SKM-1 treated with dmso at 0.1 percent for 144 hours (cell line): Measurements from ENCODE around the gene CDC14B.
A peak's percentile ranks its signal among the peaks of the same experiment; 100 is the strongest.
"Not testable (repeated sequence)": the region's sequence is repeated elsewhere in the genome, so short reads cannot be mapped to it uniquely, and the experiment has no call there.

Experiments
- DNase-seq: peaks from one replicate; lab custom pipeline; 2025; ENCODE audit not compliant: unreplicated experiment; lab: John Stamatoyannopoulos, UW

The CDC14B gene

DNA sequence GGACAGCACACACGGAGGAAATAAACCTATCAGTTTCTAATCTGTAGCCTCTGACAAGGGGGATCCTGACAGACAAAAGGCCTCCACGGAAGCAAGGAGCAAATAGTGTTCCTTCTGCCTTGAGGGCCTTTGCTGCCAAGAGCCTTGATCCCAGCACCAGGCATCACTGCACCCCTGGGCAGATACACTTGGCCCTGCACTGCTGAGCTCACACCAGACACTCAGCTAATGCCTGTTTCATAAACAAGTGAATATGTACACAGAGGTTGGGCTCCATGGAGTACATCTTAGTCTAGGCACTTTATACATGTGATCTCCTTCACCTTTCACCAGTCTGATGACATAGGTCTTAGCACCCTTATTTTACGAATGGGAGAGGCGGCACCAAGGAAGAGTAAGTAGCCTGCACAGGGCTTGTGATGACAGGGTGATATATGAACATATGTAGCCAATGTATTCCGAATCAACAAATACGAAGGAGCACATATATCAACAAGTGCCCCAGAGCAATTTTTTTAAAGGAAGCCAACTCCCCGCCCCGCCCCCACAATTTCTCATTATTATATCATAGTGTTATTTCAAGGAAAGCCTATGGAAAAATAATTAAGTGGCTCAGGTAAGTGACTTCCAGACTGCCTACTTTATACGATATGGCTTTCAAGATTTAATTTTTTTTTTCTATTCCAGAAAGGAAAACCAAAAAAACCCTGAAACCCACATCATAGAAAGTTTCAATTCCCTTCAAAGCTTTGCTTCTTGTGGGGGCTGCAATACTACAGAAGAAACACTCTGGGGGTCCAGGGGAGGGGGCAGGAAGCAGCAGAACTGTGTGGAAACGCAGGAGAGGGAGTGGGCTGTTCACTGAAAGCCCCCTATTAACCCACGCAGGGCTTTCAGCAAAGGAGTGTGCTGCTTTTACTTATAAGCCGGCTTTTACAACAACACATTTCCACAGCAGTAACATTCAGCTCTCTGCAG lies 32.0 kb downstream of the CDC14B start:
- no peak for DNase-seq

GRCh38 chr9:96585426-96585825 lies 34.2 kb downstream of the CDC14B start:
- DNase-seq, result no peak

DNA sequence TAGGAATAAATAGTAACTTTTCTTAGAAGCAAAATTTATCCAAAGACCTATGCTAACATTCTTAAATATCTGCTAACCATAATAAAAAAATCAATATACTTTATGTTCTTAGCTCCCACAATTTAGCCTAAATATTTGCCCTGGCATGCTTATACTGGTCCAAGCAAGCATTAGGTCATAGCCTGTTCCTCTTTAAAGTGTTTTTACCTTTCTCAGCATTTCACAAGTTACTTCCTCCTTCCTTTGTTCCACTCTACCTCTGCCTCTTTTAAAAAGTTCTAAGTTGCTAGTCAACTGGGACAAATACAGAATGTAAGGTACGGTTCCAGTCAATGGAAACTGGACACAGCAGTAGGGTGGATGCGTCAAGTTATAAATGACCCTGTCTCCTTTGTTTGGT lies 37.4 kb downstream of the CDC14B start:
- not testable (repeated sequence) for DNase-seq

DNA sequence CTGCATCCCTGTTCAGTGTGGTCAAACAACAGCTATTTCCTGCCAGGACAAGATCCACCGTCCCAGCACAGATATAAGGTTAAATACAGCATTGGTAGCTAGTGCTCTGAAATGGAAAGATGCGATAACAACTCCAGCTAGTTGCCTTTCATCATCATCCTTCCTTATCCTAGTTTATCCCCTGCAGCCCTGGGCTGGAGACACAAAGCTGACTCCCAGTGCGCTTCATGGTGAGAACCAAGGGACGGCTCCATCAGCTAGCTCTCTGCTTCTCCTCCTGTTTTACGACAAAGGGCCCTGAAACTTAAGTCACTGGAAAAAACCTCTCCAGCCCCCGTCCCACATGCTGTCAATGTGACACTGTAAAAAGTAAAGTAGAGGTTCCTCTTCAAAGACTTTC lies 37.9 kb downstream of the CDC14B start:
- no peak for DNase-seq

GRCh38 chr9:96581301-96581700 lies 38.3 kb downstream of the CDC14B start:
- DNase-seq, result no peak

DNA sequence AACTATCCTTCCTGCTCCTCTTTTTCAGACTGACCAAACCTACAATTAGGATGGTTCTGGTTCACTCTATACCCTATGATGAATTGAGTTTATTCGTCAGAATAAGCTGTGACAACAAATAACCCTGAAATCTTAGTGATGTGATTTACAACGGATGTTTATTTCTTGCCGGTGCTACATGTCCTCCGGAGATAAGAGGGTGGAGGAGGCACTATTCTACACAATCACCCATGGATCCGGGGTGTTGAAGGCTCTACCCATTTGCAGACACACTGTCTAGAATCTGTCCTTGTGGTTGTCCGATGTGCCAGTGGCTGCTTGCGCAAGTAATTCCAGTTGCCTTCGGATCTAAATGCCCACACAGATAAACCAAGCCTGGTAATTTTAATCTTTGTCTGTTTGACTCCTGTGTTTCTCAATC lies 44.7 kb downstream of the CDC14B start:
- DNase-seq, result no peak

GRCh38 chr9:96574455-96574854 lies 45.2 kb downstream of the CDC14B start:
- DNase-seq, result no peak

DNA sequence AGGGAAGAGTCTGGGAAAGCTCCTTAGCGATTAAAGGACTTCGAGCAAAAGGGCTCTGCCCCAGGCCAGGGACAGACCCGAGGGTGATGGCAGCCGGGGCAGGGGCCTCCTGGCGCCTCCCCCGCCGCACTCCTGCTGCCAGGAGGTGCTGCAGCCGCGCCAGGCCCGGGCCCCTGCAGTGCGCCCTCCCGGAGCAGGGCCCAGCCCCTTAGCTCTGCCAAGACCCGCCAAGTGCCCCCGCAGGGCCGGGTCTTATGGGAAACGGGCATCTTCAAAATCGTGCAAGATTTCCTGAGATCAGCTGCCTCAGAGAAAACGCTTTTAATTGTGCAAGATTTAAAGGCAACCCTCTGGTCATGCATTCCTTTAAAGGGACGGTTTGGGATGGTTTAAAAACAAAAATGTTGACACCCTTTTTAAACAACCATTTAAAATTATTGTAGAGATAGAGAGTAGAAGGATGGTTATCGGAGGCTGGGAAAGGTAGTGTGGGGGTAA lies 52.4 kb downstream of the CDC14B start:
- no peak for DNase-seq

GRCh38 chr9:96566498-96567202 lies 53.0 kb downstream of the CDC14B start:
- peak; percentile 30 for DNase-seq

DNA sequence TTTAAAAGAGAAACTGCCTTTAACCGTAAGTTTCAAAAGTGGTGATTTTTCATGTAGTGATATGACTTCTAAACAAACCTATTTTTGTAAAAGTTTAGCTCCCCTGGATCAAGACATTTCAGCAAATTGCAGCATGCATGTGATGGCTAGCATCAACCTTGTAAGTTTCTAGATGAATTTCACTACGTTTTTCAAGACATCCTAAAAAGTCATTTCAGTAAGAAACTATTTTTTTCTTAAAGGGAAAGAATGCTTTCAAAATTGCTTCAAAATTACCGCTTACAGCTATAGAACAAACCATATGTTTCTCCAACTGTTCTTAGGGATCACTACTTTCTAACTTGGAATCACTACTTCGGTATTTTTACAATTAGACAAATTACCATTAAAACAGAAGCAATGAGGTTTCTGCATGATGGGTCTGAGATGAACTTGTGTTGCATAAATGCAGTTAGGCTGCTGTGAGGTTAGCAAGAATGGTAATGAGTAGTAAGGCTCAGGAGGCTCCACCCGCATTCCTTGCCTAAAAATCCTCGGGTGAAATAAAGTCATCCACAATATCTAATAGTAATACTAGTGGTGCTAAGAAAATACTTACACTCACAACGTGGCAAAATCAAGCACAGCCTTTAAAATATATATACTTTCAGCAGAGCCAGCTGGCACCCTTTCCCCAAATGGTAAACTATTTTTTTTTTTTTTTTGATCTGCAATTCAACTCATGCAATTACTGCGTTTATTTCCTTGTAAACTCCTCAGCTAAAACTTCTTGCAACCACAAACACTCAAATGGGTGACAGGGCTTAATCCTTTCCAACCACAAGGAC lies 53.8 kb downstream of the CDC14B start:
- no peak for DNase-seq

- no peak for DNase-seq
Observed at GRCh38 chr9:96564217-96564616, 55.4 kb downstream of the CDC14B start.

GRCh38 chr9:96559339-96559943 lies 60.2 kb downstream of the CDC14B start:
- no peak for DNase-seq

GRCh38 chr9:96557921-96558320 lies 61.7 kb downstream of the CDC14B start:
- no peak for DNase-seq

DNA sequence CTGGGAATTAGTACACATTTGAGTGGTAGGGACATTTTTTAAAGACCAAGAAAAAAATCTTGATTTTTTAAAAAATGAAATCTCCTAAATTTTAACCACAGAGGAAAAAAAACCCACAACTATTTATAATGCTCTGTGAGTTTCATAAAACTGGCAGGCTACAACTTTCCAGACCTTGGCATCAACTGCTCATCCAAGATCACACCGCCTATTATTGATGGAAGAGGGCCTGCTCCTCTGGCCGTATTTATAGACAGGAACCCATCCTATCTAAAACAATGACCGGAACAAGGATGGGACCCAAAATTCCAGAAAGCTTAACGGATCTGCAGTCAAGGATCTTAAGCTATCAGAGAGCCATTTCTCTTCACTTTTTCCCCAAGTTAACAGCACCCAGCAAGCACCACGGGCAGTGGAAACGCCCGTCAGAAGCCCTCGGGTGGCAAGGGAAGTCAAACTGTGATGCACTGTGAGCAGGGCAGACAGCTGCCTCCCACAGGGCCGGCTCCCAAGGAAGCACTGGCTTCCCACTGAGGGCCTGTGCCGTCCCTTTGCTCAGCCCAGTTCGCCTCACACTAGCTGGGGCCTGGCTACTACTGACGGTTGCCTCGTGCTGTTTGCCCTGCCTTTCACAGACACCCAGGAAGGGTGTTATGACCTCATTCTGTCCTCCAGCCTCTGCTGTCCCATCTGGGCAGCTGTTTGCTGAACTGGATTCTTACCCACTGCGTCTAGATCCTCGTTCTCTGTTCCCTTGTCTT lies 62.8 kb downstream of the CDC14B start:
- no peak for DNase-seq

GRCh38 chr9:96555567-96556386 lies 63.9 kb downstream of the CDC14B start:
- no peak for DNase-seq

DNA sequence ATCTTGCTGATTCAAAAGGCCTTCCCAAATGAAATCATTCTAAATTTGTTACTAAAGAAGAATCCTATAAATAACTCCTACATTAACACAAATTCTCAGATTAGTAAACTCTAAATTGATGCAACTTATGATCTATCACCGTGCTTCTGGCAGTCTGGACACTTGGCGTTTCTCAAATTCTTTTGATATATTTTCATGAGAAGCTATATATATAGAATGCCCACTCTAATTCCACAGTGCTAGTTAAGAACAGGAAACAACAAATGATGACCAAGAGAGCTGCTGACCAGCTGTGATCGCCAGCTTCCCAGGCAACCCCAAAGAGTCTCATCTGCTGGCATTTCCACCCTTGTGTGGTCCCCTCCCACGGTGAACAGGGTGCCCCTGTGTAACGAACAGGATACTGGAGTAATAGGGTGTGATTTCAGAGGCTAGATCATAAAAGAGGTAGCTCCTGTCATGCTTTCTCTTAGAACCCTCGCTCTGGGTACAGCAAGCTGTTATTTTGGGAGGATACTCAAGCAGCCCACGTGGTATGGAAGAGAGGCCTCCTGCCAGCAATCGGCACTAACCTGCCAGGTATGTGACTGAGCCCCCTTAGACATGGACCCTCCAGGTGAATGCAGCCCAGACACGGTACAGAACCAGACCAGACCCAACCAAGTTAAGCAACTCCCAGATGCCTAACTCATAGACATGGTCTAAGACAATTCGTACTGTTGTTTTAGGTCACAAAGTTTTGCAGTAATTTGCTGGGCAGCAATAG lies 64.7 kb downstream of the CDC14B start:
- no peak for DNase-seq

- DNase-seq, result no peak
Observed at GRCh38 chr9:96554326-96554725, 65.3 kb downstream of the CDC14B start.

DNA sequence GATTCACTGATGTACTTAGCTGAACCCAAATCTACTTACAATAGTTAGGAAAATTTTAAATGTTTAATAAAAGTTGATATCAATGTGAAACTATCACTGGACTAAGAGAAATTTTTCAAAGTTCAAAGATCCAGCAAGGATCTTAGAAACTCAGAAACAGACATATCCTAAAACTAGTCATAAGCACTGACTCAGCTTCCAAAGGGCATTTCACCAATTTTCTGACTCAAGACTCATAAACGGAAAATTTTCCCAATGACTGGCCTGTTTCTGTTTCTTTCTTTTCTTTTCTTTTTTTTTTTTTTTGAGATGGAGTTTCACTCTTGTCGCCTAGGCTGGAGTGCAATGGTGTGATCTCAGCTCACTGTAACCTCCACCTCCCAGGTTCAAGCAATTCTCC lies 66.6 kb downstream of the CDC14B start:
- DNase-seq, result no peak
